Left ventricle myocardium inferior (tissue), 1 donor: ENCODE results near the gene MAPK4. TPM values are rescaled to one million over a fixed set of nuclear protein-coding genes. Genes with fewer than 3 reads are reported as not detected.

Experiments used
- DNase-seq: peaks from one replicate; pipeline ENCODE4 v3.0.0-alpha.2; 2020
- H3K27ac ChIP-seq: fragments of 200-600 bp; replicated peaks from 2 replicates; pipeline ENCODE4 v1.8.0; 2021
- H3K27me3 ChIP-seq: fragments of 200-600 bp; 2 replicates; pipeline ENCODE4 v1.8.0; 2021; ENCODE audit warnings: low read depth
- H3K36me3 ChIP-seq: fragments of 200-600 bp; 2 replicates; pipeline ENCODE4 v1.8.0; 2021
- H3K4me1 ChIP-seq: fragments of 200-600 bp; 2 replicates; pipeline ENCODE4 v1.8.0; 2021
- H3K4me3 ChIP-seq: fragments of 200-600 bp; 2 replicates; pipeline ENCODE4 v1.8.0; 2021; ENCODE audit warnings: mild to moderate bottlenecking, moderate library complexity
- H3K9me3 ChIP-seq: fragments of 200-600 bp; replicated peaks from 2 replicates; pipeline ENCODE4 v1.8.0; 2021
- intact Hi-C: fragments of 100-400 bp; cut with micrococcal nuclease; formaldehyde crosslinking; loops from one replicate; pipeline ENCODE4 v1.11.0; 2022
- total RNA-seq: library from RNA; stranded (reverse); fragmentation: NEBNext Ultra II Directional; extraction: Animal tissue kit (Norgen Biotek cat#: 25700); gene quantifications from one replicate; pipeline ENCODE4 v1.2.1, GENCODE V29; 2021
- TF ChIP-seq, protein P1 (sequence below): fragments of 200-600 bp; IDR thresholded peaks from 2 replicates; pipeline ENCODE4 v1.8.0; 2021; ENCODE audit warnings: antibody characterized with exemption, mild to moderate bottlenecking, borderline replicate concordance
- donor health status: DM: no; HTN: yes; CAD: no; lungs with severe emphysema.

MAPK4 gene
- total RNA-seq, 1 donor from 2014 or later = 21.7 TPM

DNA sequence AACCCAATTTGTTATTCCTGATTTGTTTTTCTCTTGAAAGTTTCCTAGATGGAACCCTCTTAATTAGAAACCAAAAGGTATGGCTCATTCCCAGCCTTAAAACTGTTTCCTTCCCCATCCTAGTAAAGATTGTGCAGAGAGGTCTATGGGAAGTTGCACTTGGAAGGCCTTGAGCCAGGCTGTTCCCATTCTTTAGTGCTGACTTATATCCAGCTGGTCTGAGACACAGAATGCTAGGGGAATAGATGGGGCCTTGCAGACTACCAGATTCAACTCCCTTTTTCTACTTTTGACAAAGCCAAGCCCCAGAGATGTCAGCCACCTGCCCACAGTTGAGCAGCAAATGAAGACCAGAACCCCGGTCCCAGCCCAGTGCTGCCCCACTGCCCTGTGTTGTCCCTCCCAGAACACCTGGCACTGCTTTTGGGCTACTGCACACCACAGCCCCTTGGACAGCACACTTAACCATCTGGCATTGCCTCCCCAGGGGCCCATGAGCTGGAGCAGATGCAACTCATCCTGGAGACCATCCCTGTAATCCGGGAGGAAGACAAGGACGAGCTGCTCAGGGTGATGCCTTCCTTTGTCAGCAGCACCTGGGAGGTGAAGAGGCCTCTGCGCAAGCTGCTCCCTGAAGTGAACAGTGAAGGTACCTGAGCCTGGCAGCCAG, 161.7 kb downstream of the MAPK4 start:
- Histone ChIP-seq H3K4me3 (no peak overlapping the region), H3K4me1 (peaks cover 31% of the 10 kb centered on the region), H3K27me3 (no peaks in the 10 kb centered on the region), H3K36me3 (no peaks in the 10 kb centered on the region), H3K27ac (no peak overlapping the region), H3K9me3 (no peaks in the 10 kb centered on the region)
- TF ChIP-seq, protein P1, sequence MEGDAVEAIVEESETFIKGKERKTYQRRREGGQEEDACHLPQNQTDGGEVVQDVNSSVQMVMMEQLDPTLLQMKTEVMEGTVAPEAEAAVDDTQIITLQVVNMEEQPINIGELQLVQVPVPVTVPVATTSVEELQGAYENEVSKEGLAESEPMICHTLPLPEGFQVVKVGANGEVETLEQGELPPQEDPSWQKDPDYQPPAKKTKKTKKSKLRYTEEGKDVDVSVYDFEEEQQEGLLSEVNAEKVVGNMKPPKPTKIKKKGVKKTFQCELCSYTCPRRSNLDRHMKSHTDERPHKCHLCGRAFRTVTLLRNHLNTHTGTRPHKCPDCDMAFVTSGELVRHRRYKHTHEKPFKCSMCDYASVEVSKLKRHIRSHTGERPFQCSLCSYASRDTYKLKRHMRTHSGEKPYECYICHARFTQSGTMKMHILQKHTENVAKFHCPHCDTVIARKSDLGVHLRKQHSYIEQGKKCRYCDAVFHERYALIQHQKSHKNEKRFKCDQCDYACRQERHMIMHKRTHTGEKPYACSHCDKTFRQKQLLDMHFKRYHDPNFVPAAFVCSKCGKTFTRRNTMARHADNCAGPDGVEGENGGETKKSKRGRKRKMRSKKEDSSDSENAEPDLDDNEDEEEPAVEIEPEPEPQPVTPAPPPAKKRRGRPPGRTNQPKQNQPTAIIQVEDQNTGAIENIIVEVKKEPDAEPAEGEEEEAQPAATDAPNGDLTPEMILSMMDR = no peak
- intact Hi-C loops = no loop called here
- no peak for DNase-seq

DNA sequence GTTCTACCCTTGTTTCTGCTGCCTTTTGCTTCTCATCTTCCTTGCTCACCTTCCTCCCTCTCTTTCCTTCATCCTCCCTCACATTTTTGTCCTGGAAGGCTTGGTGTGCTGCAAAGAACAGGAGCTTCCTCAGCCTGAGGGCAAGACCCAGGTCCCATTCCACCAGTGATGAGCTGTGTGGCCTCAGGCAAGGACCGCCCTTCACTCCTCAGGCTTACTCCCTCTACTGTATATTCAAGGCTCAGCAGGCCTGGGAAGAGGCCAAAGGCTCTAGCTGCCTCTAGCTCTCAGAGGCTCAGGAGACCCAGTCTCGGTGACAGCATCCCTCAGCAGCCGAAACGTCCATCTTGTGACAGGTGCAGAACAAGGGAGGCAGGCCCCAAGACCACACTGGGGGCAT, 162.4 kb downstream of the MAPK4 start:
- no peaks in the 10 kb centered on the region for H3K9me3 ChIP-seq
- H3K4me1 ChIP-seq = peaks cover 38% of the 10 kb centered on the region
- TF ChIP-seq, protein P1 = no peak
- DNase-seq = no peak
- no peaks in the 10 kb centered on the region for H3K27me3 ChIP-seq
- no peaks in the 10 kb centered on the region for H3K36me3 ChIP-seq
- intact Hi-C loops = no loop called here
- H3K27ac ChIP-seq = no peak overlapping the region
- H3K4me3 ChIP-seq = no peak overlapping the region

DNA sequence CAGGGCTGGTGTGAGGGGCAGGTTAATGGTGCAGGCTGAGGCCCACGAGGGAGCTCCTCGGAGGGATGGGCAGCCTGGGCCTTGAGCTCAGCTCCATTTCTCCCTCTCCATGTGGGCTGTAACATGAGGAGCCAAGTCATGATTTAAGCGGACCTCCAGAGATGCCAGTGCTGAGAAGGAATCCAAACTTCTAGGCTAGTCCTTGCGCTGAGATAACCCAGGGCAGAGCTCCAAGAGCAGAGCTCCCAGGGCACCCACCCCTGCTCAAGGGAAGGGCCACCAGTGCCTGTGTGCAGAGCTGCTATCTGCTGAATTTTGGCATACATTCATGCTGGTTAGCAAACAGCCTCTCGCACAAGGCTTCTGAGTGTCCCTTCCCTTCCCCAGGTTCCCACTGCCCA, 164.9 kb downstream of the MAPK4 start:
- TF ChIP-seq, protein P1 = no peak
- Histone ChIP-seq H3K9me3 (no peaks in the 10 kb centered on the region), H3K27ac (peak overlapping the region; percentile 64), H3K27me3 (no peaks in the 10 kb centered on the region), H3K4me3 (no peak overlapping the region), H3K4me1 (peaks cover 50% of the 10 kb centered on the region), H3K36me3 (no peaks in the 10 kb centered on the region)
- intact Hi-C loops = no loop called here
- DNase-seq = no peak

DNA sequence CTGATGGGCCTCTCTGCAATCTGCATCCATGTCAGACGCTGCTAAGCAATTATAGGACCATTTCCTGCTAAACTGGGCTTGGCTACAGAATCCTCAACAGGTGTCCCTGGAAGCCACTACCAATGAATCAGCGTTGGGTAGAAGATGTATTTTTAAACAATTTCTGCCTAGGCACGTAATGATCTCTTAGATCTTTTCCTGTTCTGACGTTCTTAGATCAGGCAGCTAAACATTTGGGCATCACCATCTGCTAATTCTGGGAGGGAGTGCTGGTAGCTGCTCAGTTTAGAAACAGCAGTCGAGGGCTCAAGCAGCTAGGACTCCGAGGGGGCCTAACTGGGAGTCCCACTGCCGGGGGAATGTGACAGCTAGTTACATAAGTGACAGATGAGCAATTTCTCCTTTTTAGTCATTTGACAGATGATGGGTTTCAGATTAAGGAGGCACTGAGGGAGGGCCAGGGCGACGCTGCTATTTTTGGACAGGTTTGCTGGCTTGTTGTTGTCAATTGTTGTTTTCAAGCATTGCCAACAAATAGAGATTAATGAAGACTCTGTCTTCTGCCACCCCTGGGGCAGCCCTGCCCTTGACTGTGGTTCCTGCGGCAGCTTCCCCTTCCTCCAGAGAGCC, 167.2 kb downstream of the MAPK4 start:
- H3K4me1 ChIP-seq = peaks cover 42% of the 10 kb centered on the region
- no peaks in the 10 kb centered on the region for H3K27me3 ChIP-seq
- TF ChIP-seq, protein P1 = no peak
- no peak for DNase-seq
- peak overlapping the region; percentile 64 for H3K27ac ChIP-seq
- H3K9me3 ChIP-seq = no peaks in the 10 kb centered on the region
- H3K4me3 ChIP-seq = no peak overlapping the region
- intact Hi-C loops = no loop called here
- no peaks in the 10 kb centered on the region for H3K36me3 ChIP-seq

DNA sequence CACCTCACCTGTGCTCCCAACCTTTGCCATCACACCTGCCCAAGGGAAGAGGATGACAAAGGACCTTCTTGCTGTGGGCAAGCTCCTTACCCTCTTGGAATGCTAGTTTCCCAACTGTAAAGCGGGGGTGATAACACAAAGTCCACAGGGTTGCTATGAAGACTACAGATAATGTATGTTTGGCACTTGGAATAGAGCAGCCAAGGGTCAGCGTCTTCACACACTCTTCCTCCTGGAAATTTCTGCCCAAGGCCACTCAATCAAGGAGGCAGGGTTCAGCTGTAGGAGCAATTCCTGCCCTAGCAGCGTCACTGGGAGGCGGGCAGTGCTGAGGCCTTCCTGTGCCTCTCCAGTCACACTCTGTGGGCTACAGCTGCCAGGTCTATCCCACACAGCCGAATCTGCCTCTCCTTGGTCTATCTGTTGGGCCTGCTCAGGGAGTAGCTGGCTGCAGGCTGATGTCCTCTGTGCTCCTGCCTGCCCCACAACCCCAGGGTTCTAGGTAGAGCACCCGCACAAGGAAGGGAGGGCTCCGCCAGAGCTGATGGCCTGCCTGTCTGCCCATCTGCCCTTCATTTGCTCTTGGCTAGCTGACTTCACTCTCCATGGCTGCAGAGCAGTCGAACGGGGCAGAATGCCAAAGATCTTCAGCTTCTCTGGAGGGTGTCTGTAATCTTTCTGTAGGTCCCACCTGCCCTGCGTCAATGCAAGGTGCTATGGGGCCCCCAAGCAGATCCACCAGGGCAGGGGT, 168.0 kb downstream of the MAPK4 start:
- Histone ChIP-seq H3K9me3 (no peaks in the 10 kb centered on the region), H3K27me3 (no peaks in the 10 kb centered on the region), H3K4me3 (no peak overlapping the region), H3K4me1 (peaks cover 42% of the 10 kb centered on the region), H3K27ac (peak overlapping the region; percentile 64), H3K36me3 (no peaks in the 10 kb centered on the region)
- DNase-seq = no peak
- intact Hi-C loops = no loop called here
- TF ChIP-seq, protein P1 = no peak
